ENCODE data around the gene TMEM125. TPM values are rescaled to one million over a fixed set of nuclear protein-coding genes. Genes with fewer than 3 reads are reported as not detected.

TMEM125 gene
- total and polyA plus RNA-seq, 2 experiments from 2014 or later: 28.7 to 43.1 TPM

- Histone ChIP-seq H2AFZ (no peak overlapping the region), H3K9me2 (replicated peaks; ENCODE audit: insufficient read depth) (no peaks in the 10 kb centered on the region), H3K9me3 (ENCODE audit: low read depth) (no peaks in the 10 kb centered on the region), H3K79me2 (no peaks in the 10 kb centered on the region), H4K20me1 (ENCODE audit: insufficient read depth, poor library complexity, severe bottlenecking) (no peaks in the 10 kb centered on the region), H3K27me3 (no peaks in the 10 kb centered on the region), H3K4me3 (no peak overlapping the region), H3K4me1 (ENCODE audit: insufficient read depth) (no peaks in the 10 kb centered on the region), H3K27ac (no peak overlapping the region), H3K4me2 (no peak overlapping the region), H3K36me3 (replicated peaks; ENCODE audit: insufficient read depth, low read depth) (no peaks in the 10 kb centered on the region)
- DNase-seq (ENCODE audit: low spot score): no peak
- WGBS (ENCODE audit: low lambda C conversion rate, missing lambda C conversion rate): 79% methylated on average over 1 of the region's 1 CpG
- no peak for TF ChIP-seq EZH2phosphoT487 (IDR thresholded peaks at IDR 0.05; ENCODE audit: low read depth, severe bottlenecking, unreplicated experiment)
- TF ChIP-seq, protein P1, sequence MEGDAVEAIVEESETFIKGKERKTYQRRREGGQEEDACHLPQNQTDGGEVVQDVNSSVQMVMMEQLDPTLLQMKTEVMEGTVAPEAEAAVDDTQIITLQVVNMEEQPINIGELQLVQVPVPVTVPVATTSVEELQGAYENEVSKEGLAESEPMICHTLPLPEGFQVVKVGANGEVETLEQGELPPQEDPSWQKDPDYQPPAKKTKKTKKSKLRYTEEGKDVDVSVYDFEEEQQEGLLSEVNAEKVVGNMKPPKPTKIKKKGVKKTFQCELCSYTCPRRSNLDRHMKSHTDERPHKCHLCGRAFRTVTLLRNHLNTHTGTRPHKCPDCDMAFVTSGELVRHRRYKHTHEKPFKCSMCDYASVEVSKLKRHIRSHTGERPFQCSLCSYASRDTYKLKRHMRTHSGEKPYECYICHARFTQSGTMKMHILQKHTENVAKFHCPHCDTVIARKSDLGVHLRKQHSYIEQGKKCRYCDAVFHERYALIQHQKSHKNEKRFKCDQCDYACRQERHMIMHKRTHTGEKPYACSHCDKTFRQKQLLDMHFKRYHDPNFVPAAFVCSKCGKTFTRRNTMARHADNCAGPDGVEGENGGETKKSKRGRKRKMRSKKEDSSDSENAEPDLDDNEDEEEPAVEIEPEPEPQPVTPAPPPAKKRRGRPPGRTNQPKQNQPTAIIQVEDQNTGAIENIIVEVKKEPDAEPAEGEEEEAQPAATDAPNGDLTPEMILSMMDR (IDR thresholded peaks at IDR 0.05; ENCODE audit: poor library complexity): no peak
- no peak for TF ChIP-seq EZH2 (IDR thresholded peaks at IDR 0.05; ENCODE audit: borderline replicate concordance)
Observed at GRCh38 chr1:43237121-43237520, 32.7 kb upstream of the TMEM125 start.

GRCh38 chr1:43238085-43238484 is 31.7 kb upstream of the TMEM125 start:
- no peaks in the 10 kb centered on the region for H4K20me1 ChIP-seq (ENCODE audit: insufficient read depth, poor library complexity, severe bottlenecking)
- H3K4me2 ChIP-seq: no peak overlapping the region
- H2AFZ ChIP-seq: no peak overlapping the region
- H3K4me3 ChIP-seq: no peak overlapping the region
- no peaks in the 10 kb centered on the region for H3K9me3 ChIP-seq (ENCODE audit: low read depth)
- 2% methylated on average over 5 of the region's 5 CpGs for WGBS (ENCODE audit: low lambda C conversion rate, missing lambda C conversion rate)
- H3K4me1 ChIP-seq (ENCODE audit: insufficient read depth): no peaks in the 10 kb centered on the region
- H3K36me3 ChIP-seq (replicated peaks; ENCODE audit: insufficient read depth, low read depth): no peaks in the 10 kb centered on the region
- no peaks in the 10 kb centered on the region for H3K79me2 ChIP-seq
- H3K27me3 ChIP-seq: no peaks in the 10 kb centered on the region
- no peak for TF ChIP-seq EZH2 (IDR thresholded peaks at IDR 0.05; ENCODE audit: borderline replicate concordance)
- TF ChIP-seq, protein P1 (IDR thresholded peaks at IDR 0.05; ENCODE audit: poor library complexity): peak; percentile 70
- peak; percentile 82 for DNase-seq (ENCODE audit: low spot score)
- H3K9me2 ChIP-seq (replicated peaks; ENCODE audit: insufficient read depth): no peaks in the 10 kb centered on the region
- H3K27ac ChIP-seq: no peak overlapping the region

GRCh38 chr1:43238991-43239469 is 30.8 kb upstream of the TMEM125 start:
- DNase-seq (ENCODE audit: low spot score): no peak
- H3K4me1 ChIP-seq (ENCODE audit: insufficient read depth): no peaks in the 10 kb centered on the region
- no peak for TF ChIP-seq EZH2phosphoT487 (IDR thresholded peaks at IDR 0.05; ENCODE audit: low read depth, severe bottlenecking, unreplicated experiment)
- TF ChIP-seq, protein P1 (IDR thresholded peaks at IDR 0.05; ENCODE audit: poor library complexity): no peak
- no peak for TF ChIP-seq EZH2 (IDR thresholded peaks at IDR 0.05; ENCODE audit: borderline replicate concordance)
- 92% methylated on average over 3 of the region's 3 CpGs for WGBS (ENCODE audit: low lambda C conversion rate, missing lambda C conversion rate)
- no peaks in the 10 kb centered on the region for H4K20me1 ChIP-seq (ENCODE audit: insufficient read depth, poor library complexity, severe bottlenecking)
- no peaks in the 10 kb centered on the region for H3K9me3 ChIP-seq (ENCODE audit: low read depth)
- H3K4me2 ChIP-seq: no peak overlapping the region
- H2AFZ ChIP-seq: no peak overlapping the region
- no peaks in the 10 kb centered on the region for H3K79me2 ChIP-seq
- no peaks in the 10 kb centered on the region for H3K9me2 ChIP-seq (replicated peaks; ENCODE audit: insufficient read depth)
- H3K27ac ChIP-seq: no peak overlapping the region
- H3K36me3 ChIP-seq (replicated peaks; ENCODE audit: insufficient read depth, low read depth): no peaks in the 10 kb centered on the region
- H3K4me3 ChIP-seq: no peak overlapping the region
- no peaks in the 10 kb centered on the region for H3K27me3 ChIP-seq

DNA sequence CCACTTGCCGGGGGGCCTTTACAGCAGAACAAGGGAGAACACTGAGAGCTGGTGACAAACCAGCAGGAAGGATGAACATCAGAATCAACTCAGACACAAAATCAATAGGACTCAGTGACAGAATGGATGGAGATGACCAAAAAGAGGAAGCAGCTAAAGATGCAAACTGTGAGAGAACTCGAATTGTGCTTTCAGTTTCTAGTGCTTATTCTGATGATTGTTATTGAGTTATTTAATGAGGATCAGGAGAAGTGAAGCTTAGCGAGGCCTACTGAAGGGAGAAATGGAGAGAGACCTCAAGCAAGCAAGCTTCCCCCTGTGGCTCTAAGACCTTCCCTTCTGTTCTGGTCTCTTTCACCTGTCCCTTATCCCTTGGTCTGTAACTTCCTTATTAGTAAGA is 30.3 kb upstream of the TMEM125 start:
- H3K27ac ChIP-seq: no peak overlapping the region
- TF ChIP-seq EZH2 (IDR thresholded peaks at IDR 0.05; ENCODE audit: borderline replicate concordance) (no peak), EZH2phosphoT487 (IDR thresholded peaks at IDR 0.05; ENCODE audit: low read depth, severe bottlenecking, unreplicated experiment) (no peak)
- TF ChIP-seq, protein P1 (IDR thresholded peaks at IDR 0.05; ENCODE audit: poor library complexity): no peak
- DNase-seq (ENCODE audit: low spot score): no peak
- H4K20me1 ChIP-seq (ENCODE audit: insufficient read depth, poor library complexity, severe bottlenecking): no peaks in the 10 kb centered on the region
- no peaks in the 10 kb centered on the region for H3K36me3 ChIP-seq (replicated peaks; ENCODE audit: insufficient read depth, low read depth)
- no peaks in the 10 kb centered on the region for H3K4me1 ChIP-seq (ENCODE audit: insufficient read depth)
- H3K4me2 ChIP-seq: no peak overlapping the region
- no peaks in the 10 kb centered on the region for H3K27me3 ChIP-seq
- no peak overlapping the region for H2AFZ ChIP-seq
- 90% methylated on average over 3 of the region's 3 CpGs for WGBS (ENCODE audit: low lambda C conversion rate, missing lambda C conversion rate)
- H3K79me2 ChIP-seq: no peaks in the 10 kb centered on the region
- H3K4me3 ChIP-seq: no peak overlapping the region
- no peaks in the 10 kb centered on the region for H3K9me3 ChIP-seq (ENCODE audit: low read depth)
- H3K9me2 ChIP-seq (replicated peaks; ENCODE audit: insufficient read depth): no peaks in the 10 kb centered on the region

Measured in hepatocyte (in vitro differentiated cells).